ENCODE results near the gene RNF31.

Gene RNF31

GRCh38 chr14:24100197-24100981, 46.9 kb upstream of the RNF31 start:
- Histone ChIP-seq H3K36me3 (ENCODE audit: control insufficient read depth, low read length) (peaks cover 49% of the 10 kb centered on the region), H3K79me2 (ENCODE audit: control insufficient read depth, low read length) (peaks cover 5% of the 10 kb centered on the region), H3K4me1 (ENCODE audit: control insufficient read depth, low read length) (peaks cover 6% of the 10 kb centered on the region), H3K9me3 (ENCODE audit: control insufficient read depth, insufficient read depth, low read length) (no peaks in the 10 kb centered on the region), H3K4me2 (ENCODE audit: low read length) (no peak overlapping the region), H3K9me2 (replicated peaks; ENCODE audit: control insufficient read depth, low read length) (no peaks in the 10 kb centered on the region), H3F3A (ENCODE audit: control insufficient read depth, insufficient read depth) (peaks cover 3% of the 10 kb centered on the region; the same call in 1 of the 2 replicates), H4K20me1 (ENCODE audit: control insufficient read depth, insufficient read depth, low read depth, low read length) (no peaks in the 10 kb centered on the region), H3K4me3 (ENCODE audit: low read length) (no peak overlapping the region), H3K27me3 (ENCODE audit: control insufficient read depth, low read length) (no peaks in the 10 kb centered on the region), H3K27ac (ENCODE audit: low read depth, low read length) (no peak overlapping the region)
- TF ChIP-seq EZH2phosphoT487 (IDR thresholded peaks at IDR 0.05; ENCODE audit: borderline replicate concordance, low read length) (no peak), CTCF (IDR thresholded peaks at IDR 0.05; ENCODE audit: low read depth, low read length, poor library complexity, severe bottlenecking) (no peak)

- no peaks in the 10 kb centered on the region for H3K27me3 ChIP-seq (ENCODE audit: control insufficient read depth, low read length)
- H3K27ac ChIP-seq (ENCODE audit: low read depth, low read length): no peak overlapping the region
Measured at GRCh38 chr14:24100982-24101494, 46.3 kb upstream of the RNF31 start.

GRCh38 chr14:24102357-24103048, 44.8 kb upstream of the RNF31 start:
- TF ChIP-seq CTCF (IDR thresholded peaks at IDR 0.05; ENCODE audit: low read depth, low read length, poor library complexity, severe bottlenecking) (no peak), EZH2phosphoT487 (IDR thresholded peaks at IDR 0.05; ENCODE audit: borderline replicate concordance, low read length) (no peak)
- Histone ChIP-seq H3K9me3 (ENCODE audit: control insufficient read depth, insufficient read depth, low read length) (no peaks in the 10 kb centered on the region), H3K9me2 (replicated peaks; ENCODE audit: control insufficient read depth, low read length) (no peaks in the 10 kb centered on the region), H3K79me2 (ENCODE audit: control insufficient read depth, low read length) (no peaks in the 10 kb centered on the region), H3K27ac (ENCODE audit: low read depth, low read length) (no peak overlapping the region), H3K4me3 (ENCODE audit: low read length) (no peak overlapping the region), H3K27me3 (ENCODE audit: control insufficient read depth, low read length) (no peaks in the 10 kb centered on the region), H3K4me2 (ENCODE audit: low read length) (no peak overlapping the region), H4K20me1 (ENCODE audit: control insufficient read depth, insufficient read depth, low read depth, low read length) (no peaks in the 10 kb centered on the region), H3F3A (ENCODE audit: control insufficient read depth, insufficient read depth) (no peaks in the 10 kb centered on the region; the same call in 1 of the 2 replicates), H3K36me3 (ENCODE audit: control insufficient read depth, low read length) (peaks cover 43% of the 10 kb centered on the region), H3K4me1 (ENCODE audit: control insufficient read depth, low read length) (no peaks in the 10 kb centered on the region)

More at GRCh38 chr14:24100982-24101494, 46.3 kb upstream of the RNF31 start:
- no peaks in the 10 kb centered on the region for H4K20me1 ChIP-seq (ENCODE audit: control insufficient read depth, insufficient read depth, low read depth, low read length)
- no peaks in the 10 kb centered on the region for H3K4me1 ChIP-seq (ENCODE audit: control insufficient read depth, low read length)
- H3K4me3 ChIP-seq (ENCODE audit: low read length): no peak overlapping the region
- H3K36me3 ChIP-seq (ENCODE audit: control insufficient read depth, low read length): peaks cover 49% of the 10 kb centered on the region
- H3K9me3 ChIP-seq (ENCODE audit: control insufficient read depth, insufficient read depth, low read length): no peaks in the 10 kb centered on the region
- TF ChIP-seq EZH2phosphoT487 (IDR thresholded peaks at IDR 0.05; ENCODE audit: borderline replicate concordance, low read length): no peak
- no peak for TF ChIP-seq CTCF (IDR thresholded peaks at IDR 0.05; ENCODE audit: low read depth, low read length, poor library complexity, severe bottlenecking)
- no peaks in the 10 kb centered on the region for H3F3A ChIP-seq (ENCODE audit: control insufficient read depth, insufficient read depth)
- no peak overlapping the region for H3K4me2 ChIP-seq (ENCODE audit: low read length)
- H3K79me2 ChIP-seq (ENCODE audit: control insufficient read depth, low read length): no peaks in the 10 kb centered on the region
- no peaks in the 10 kb centered on the region for H3K9me2 ChIP-seq (replicated peaks; ENCODE audit: control insufficient read depth, low read length)
